Endodermal cell (in vitro differentiated cells): ENCODE measurements around the gene ORC6. TPM values are rescaled to one million over a fixed set of nuclear protein-coding genes. Genes with fewer than 3 reads are reported as not detected.

Experiments
- DNase-seq: peaks from one replicate; pipeline ENCODE4 v3.0.0-alpha.2; 2017
- H3K27ac ChIP-seq: 2 replicates; pipeline ENCODE4 v1.5.1; 2013; ENCODE audit warnings: mild to moderate bottlenecking, low read depth, low read length, moderate library complexity
- H3K27me3 ChIP-seq: 2 replicates; pipeline ENCODE4 v1.6.1; 2013; ENCODE audit warnings: mild to moderate bottlenecking, low read length, moderate library complexity; ENCODE audit not compliant: insufficient read depth, control insufficient read depth, poor library complexity, severe bottlenecking
- H3K36me3 ChIP-seq: 2 replicates; pipeline ENCODE4 v1.7.0; 2013; ENCODE audit warnings: mild to moderate bottlenecking, low read length, moderate library complexity; ENCODE audit not compliant: control insufficient read depth, insufficient read depth
- H3K4me1 ChIP-seq: one replicate; pipeline ENCODE4 v1.7.0; 2013; ENCODE audit warnings: low read length; ENCODE audit not compliant: control insufficient read depth, insufficient read depth
- H3K4me3 ChIP-seq: 2 replicates; pipeline ENCODE4 v1.5.1; 2013; ENCODE audit warnings: mild to moderate bottlenecking, low read length, moderate library complexity
- H3K9ac ChIP-seq: 2 replicates; pipeline ENCODE4 v1.6.1; 2013; ENCODE audit warnings: mild to moderate bottlenecking, low read length, moderate library complexity; ENCODE audit not compliant: poor library complexity, severe bottlenecking; ENCODE audit errors: extremely low read depth
- H3K9me3 ChIP-seq: 2 replicates; pipeline ENCODE4 v1.6.1; 2013; ENCODE audit warnings: mild to moderate bottlenecking, low read length, moderate library complexity; ENCODE audit not compliant: control insufficient read depth
- H3K27ac Mint-ChIP-seq: 2 replicates; pipeline ENCODE4 v1.8.0; 2020; ENCODE audit warnings: mixed read lengths
- H3K27me3 Mint-ChIP-seq: 2 replicates; pipeline ENCODE4 v1.8.0; 2021; ENCODE audit warnings: mild to moderate bottlenecking, mixed read lengths; ENCODE audit not compliant: insufficient read depth
- H3K36me3 Mint-ChIP-seq: 2 replicates; pipeline ENCODE4 v1.8.0; 2020; ENCODE audit warnings: low read depth, mixed read lengths
- H3K4me1 Mint-ChIP-seq: 2 replicates; pipeline ENCODE4 v1.8.0; 2020; ENCODE audit warnings: mixed read lengths
- H3K4me3 Mint-ChIP-seq: 2 replicates; pipeline ENCODE4 v1.8.0; 2020; ENCODE audit warnings: mild to moderate bottlenecking, moderate library complexity, mixed read lengths
- H3K9me3 Mint-ChIP-seq: 2 replicates; pipeline ENCODE4 v1.8.0; 2020; ENCODE audit warnings: mild to moderate bottlenecking, mixed read lengths
- CTCF ChIP-seq: fragments of 200-600 bp; sonication (generic); conservative IDR thresholded peaks from 2 replicates; pipeline ENCODE4 v1.5.0; 2021; ENCODE audit warnings: antibody characterized with exemption, mild to moderate bottlenecking
- WGBS, 2 experiments: methylation state at CpG; one replicate each; pipeline versions ENCODE4 v1.1.5 to v1.1.7; 2013; ENCODE audit warnings: missing lambda C conversion rate in 2 of 2, mixed read lengths in 1 of 2; ENCODE audit not compliant: insufficient coverage in 1 of 2, insufficient read length in 1 of 2; 5-methylcytosine and 5-hydroxymethylcytosine counted together
- total RNA-seq, 2 donors: library from RNA; stranded (reverse); fragmentation: NEBNext Ultra II Directional in 1 of 2; extraction: Animal tissue kit (Norgen Biotek cat#: 25700) in 1 of 2; gene quantifications; 2 replicates in 1 of 2; 3 replicates in 1 of 2; pipeline ENCODE4 v1.2.1, GENCODE V29; 2021

ORC6 gene
- total RNA-seq, 2 donors from 2014 or later: 94.9 to 128 TPM

GRCh38 chr16:46706642-46707041, 17.2 kb downstream of the ORC6 start:
- peaks cover 9% of the 10 kb centered on the region for H3K36me3 Mint-ChIP-seq

GRCh38 chr16:46709469-46710005, 20.1 kb downstream of the ORC6 start:
- Histone ChIP-seq H3K27me3 (no peaks in the 10 kb centered on the region), H3K4me3 (no peak overlapping the region), H3K36me3 (no peaks in the 10 kb centered on the region), H3K27ac (no peak overlapping the region), H3K4me1 (no peaks in the 10 kb centered on the region), H3K9ac (no peak overlapping the region), H3K9me3 (no peaks in the 10 kb centered on the region)
- DNase-seq: no peak
- 81 to 83% methylated on average over 2 to 3 of the region's 3 CpGs for WGBS, 2 experiments
- Mint-ChIP-seq H3K9me3 (no peaks in the 10 kb centered on the region), H3K36me3 (no peaks in the 10 kb centered on the region), H3K27me3 (no peaks in the 10 kb centered on the region), H3K27ac (no peak overlapping the region), H3K4me1 (peaks cover 3% of the 10 kb centered on the region), H3K4me3 (no peak overlapping the region)
- TF ChIP-seq CTCF: no peak

More at GRCh38 chr16:46706642-46707041, 17.2 kb downstream of the ORC6 start:
- no peak for TF ChIP-seq CTCF
- H3K27ac ChIP-seq: no peak overlapping the region
- H3K9ac ChIP-seq: no peak overlapping the region
- no peaks in the 10 kb centered on the region for H3K9me3 ChIP-seq
- H3K27me3 Mint-ChIP-seq: no peaks in the 10 kb centered on the region
- peaks cover 4% of the 10 kb centered on the region for H3K36me3 ChIP-seq
- no peak overlapping the region for H3K27ac Mint-ChIP-seq
- no peaks in the 10 kb centered on the region for H3K9me3 Mint-ChIP-seq
- no peaks in the 10 kb centered on the region for H3K4me1 ChIP-seq
- no peak for DNase-seq
- no CpG with 5 or more reads among the region's 1 CpG for WGBS, 2 experiments
- H3K4me3 ChIP-seq: no peak overlapping the region
- no peak overlapping the region for H3K4me3 Mint-ChIP-seq
- no peaks in the 10 kb centered on the region for H3K27me3 ChIP-seq
- H3K4me1 Mint-ChIP-seq: peaks cover 3% of the 10 kb centered on the region

GRCh38 chr16:46711106-46712058, 21.9 kb downstream of the ORC6 start:
- no peak overlapping the region for H3K4me3 ChIP-seq
- DNase-seq: no peak
- no peaks in the 10 kb centered on the region for H3K9me3 ChIP-seq
- H3K4me1 ChIP-seq: no peaks in the 10 kb centered on the region
- peaks cover 3% of the 10 kb centered on the region for H3K4me1 Mint-ChIP-seq
- no peaks in the 10 kb centered on the region for H3K27me3 Mint-ChIP-seq
- TF ChIP-seq CTCF: no peak
- no peaks in the 10 kb centered on the region for H3K36me3 Mint-ChIP-seq
- WGBS, 2 experiments: 88 to 93% methylated on average over 10 of the region's 10 CpGs
- H3K4me3 Mint-ChIP-seq: no peak overlapping the region
- no peaks in the 10 kb centered on the region for H3K9me3 Mint-ChIP-seq
- no peaks in the 10 kb centered on the region for H3K36me3 ChIP-seq
- no peak overlapping the region for H3K27ac ChIP-seq
- no peak overlapping the region for H3K9ac ChIP-seq
- no peak overlapping the region for H3K27ac Mint-ChIP-seq
- H3K27me3 ChIP-seq: no peaks in the 10 kb centered on the region
